IMR-90 (cell line): ENCODE data around the gene CYP17A1. TPM values are rescaled to one million over a fixed set of nuclear protein-coding genes. Genes with fewer than 3 reads are reported as not detected.

Experiments used
- ATAC-seq: fragments of 200-7000 bp; cut with Tn5 transposase; 2 replicates; pipeline ENCODE4 v1.9.1; 2020; ENCODE audit warnings: low read depth, mild to moderate bottlenecking, moderate library complexity
- BruUV-seq: library from RNA; stranded (reverse); fragments of 400-500 nt; replicated peaks from 2 replicates; lab custom pipeline; 2021; lab: Mats Ljungman, UMichigan
- CTCF ChIA-PET: fragments of 300-600 bp; formaldehyde crosslinking; extraction: SDS; loops from one replicate; lab custom pipeline; 2021; ENCODE audit warnings: antibody characterized with exemption; lab: Yijun Ruan, JAX
- POLR2A ChIA-PET: fragments of 300-600 bp; sonication (Branson Sonifier 250); formaldehyde crosslinking; loops from one replicate; lab custom pipeline; 2022; ENCODE audit warnings: antibody characterized with exemption; ENCODE audit not compliant: unreplicated experiment; lab: Charles Lee
- DNase-seq: peaks from one replicate; pipeline ENCODE4 v3.0.0; 2013
- H2AFZ ChIP-seq: replicated peaks from 2 replicates; pipeline ENCODE3; 2013; ENCODE audit warnings: low read length, mild to moderate bottlenecking; ENCODE audit not compliant: poor library complexity
- H2AK5ac ChIP-seq: 2 replicates; pipeline ENCODE4 v1.6.1; 2013; ENCODE audit warnings: low read depth, low read length, inconsistent platforms
- H2AK9ac ChIP-seq: replicated peaks from 2 replicates; pipeline ENCODE3; 2013; ENCODE audit warnings: mild to moderate bottlenecking, low read depth, low read length, moderate library complexity; ENCODE audit not compliant: poor library complexity
- H2BK120ac ChIP-seq: 2 replicates; pipeline ENCODE4 v1.6.1; 2013; ENCODE audit warnings: low read depth, low read length, inconsistent platforms
- H2BK15ac ChIP-seq: 3 replicates; pipeline ENCODE4 v1.6.1; 2013; ENCODE audit warnings: low read depth, low read length, inconsistent platforms
- H2BK20ac ChIP-seq: 2 replicates; pipeline ENCODE4 v1.6.1; 2013; ENCODE audit warnings: low read depth, mild to moderate bottlenecking, inconsistent platforms, low read length, moderate library complexity
- H2BK5ac ChIP-seq: 2 replicates; pipeline ENCODE4 v1.6.1; 2013; ENCODE audit warnings: mild to moderate bottlenecking, low read depth, low read length, inconsistent platforms; ENCODE audit not compliant: poor library complexity, severe bottlenecking
- H3K14ac ChIP-seq: replicated peaks from 2 replicates; pipeline ENCODE4 v1.6.1; 2013; ENCODE audit warnings: low read depth, low read length, inconsistent platforms
- H3K18ac ChIP-seq: 2 replicates; pipeline ENCODE4 v1.6.1; 2013; ENCODE audit warnings: low read depth, low read length, control low read depth
- H3K23ac ChIP-seq: 2 replicates; pipeline ENCODE4 v1.6.1; 2013; ENCODE audit warnings: low read depth, low read length, inconsistent platforms
- H3K27ac ChIP-seq: 2 replicates; pipeline ENCODE4 v1.5.1; 2013; ENCODE audit warnings: mild to moderate bottlenecking, control low read depth, low read length; ENCODE audit not compliant: insufficient read depth
- H3K27me3 ChIP-seq: 2 replicates; pipeline ENCODE4 v1.6.1; 2013; ENCODE audit warnings: low read length; ENCODE audit not compliant: control insufficient read depth, insufficient read depth
- H3K36me3 ChIP-seq: 2 replicates; pipeline ENCODE4 v1.6.1; 2013; ENCODE audit warnings: low read length, mixed read lengths; ENCODE audit not compliant: control insufficient read depth, insufficient read depth
- H3K4ac ChIP-seq: 2 replicates; pipeline ENCODE4 v1.6.1; 2013; ENCODE audit warnings: low read depth, low read length, inconsistent platforms
- H3K4me1 ChIP-seq: 2 replicates; pipeline ENCODE4 v1.6.1; 2013; ENCODE audit warnings: low read length, mixed read lengths; ENCODE audit not compliant: control insufficient read depth, insufficient read depth
- H3K4me2 ChIP-seq: 2 replicates; pipeline ENCODE4 v1.6.1; 2013; ENCODE audit warnings: low read depth, mild to moderate bottlenecking, control low read depth, low read length, moderate library complexity
- H3K4me3 ChIP-seq: 2 replicates; pipeline ENCODE4 v1.5.1; 2013; ENCODE audit warnings: low read depth, mild to moderate bottlenecking, control low read depth, low read length, moderate library complexity; ENCODE audit not compliant: insufficient read depth
- H3K56ac ChIP-seq: 2 replicates; pipeline ENCODE4 v1.6.1; 2013; ENCODE audit warnings: low read length, inconsistent platforms; ENCODE audit not compliant: insufficient read depth; ENCODE audit errors: extremely low read depth
- H3K79me1 ChIP-seq, 2 experiments: 2 replicates each; pipeline ENCODE4 v1.6.1; 2013; ENCODE audit warnings: low read length in 2 of 2, inconsistent platforms in 1 of 2, low read depth in 1 of 2
- H3K9ac ChIP-seq: 2 replicates; pipeline ENCODE4 v1.6.1; 2013; ENCODE audit warnings: low read depth, low read length, control low read depth
- H3K9me1 ChIP-seq: 2 replicates; pipeline ENCODE4 v1.6.1; 2013; ENCODE audit warnings: low read length, inconsistent platforms; ENCODE audit not compliant: insufficient read depth
- H3K9me3 ChIP-seq: 2 replicates; pipeline ENCODE4 v1.6.1; 2013; ENCODE audit warnings: low read length; ENCODE audit not compliant: control insufficient read depth, insufficient read depth
- H4K20me1 ChIP-seq: 2 replicates; pipeline ENCODE4 v1.6.1; 2013; ENCODE audit warnings: low read length, inconsistent platforms; ENCODE audit not compliant: insufficient read depth
- H4K5ac ChIP-seq: 2 replicates; pipeline ENCODE4 v1.6.1; 2013; ENCODE audit warnings: mild to moderate bottlenecking, low read depth, low read length, control low read depth
- H4K8ac ChIP-seq, 2 experiments: 2 replicates each; pipeline ENCODE4 v1.6.1; 2013; ENCODE audit warnings: low read depth in 2 of 2, low read length in 2 of 2, control low read depth in 1 of 2, inconsistent platforms in 1 of 2
- H4K91ac ChIP-seq: 2 replicates; pipeline ENCODE4 v1.6.1; 2013; ENCODE audit warnings: low read depth, low read length, inconsistent platforms; ENCODE audit not compliant: insufficient read depth
- CEBPB ChIP-seq: IDR thresholded peaks from 2 replicates; pipeline ENCODE4 v1.6.1; 2012; ENCODE audit warnings: low read depth, low read length, improper control_type of control experiment
- RCOR1 ChIP-seq: IDR thresholded peaks from 2 replicates; pipeline ENCODE4 v1.6.1; 2012; ENCODE audit warnings: mild to moderate bottlenecking, low read length, improper control_type of control experiment; ENCODE audit not compliant: insufficient replicate concordance
- WGBS, 2 experiments: methylation state at CpG; one replicate each; pipeline versions ENCODE4 v1.1.5 to v1.1.7; 2013; ENCODE audit warnings: missing lambda C conversion rate in 2 of 2; ENCODE audit not compliant: insufficient read length in 1 of 2; ENCODE audit errors: extremely low coverage in 2 of 2; 5-methylcytosine and 5-hydroxymethylcytosine counted together
- dilution Hi-C: fragments of 300-500 bp; cut with HindIII; formaldehyde crosslinking; loops from one replicate; pipeline ENCODE4 v1.14.3; 2018; ENCODE audit warnings: low sequenced_read_pairs; ENCODE audit not compliant: unreplicated experiment
- in situ Hi-C: fragments of 300-500 bp; cut with MboI; formaldehyde crosslinking; loops from 3 replicates; pipeline ENCODE4 v1.14.3; 2019; ENCODE audit warnings: low sequenced_read_pairs, inconsistent platforms, mixed read lengths
- intact Hi-C: fragments of 100-400 bp; cut with micrococcal nuclease; formaldehyde crosslinking; loops from 2 replicates; pipeline ENCODE4 v1.10.0; 2022
- polyA plus RNA-seq, 3 experiments: library from polyadenylated mRNA; depleted of rRNA; stranded (reverse); fragments of >200 nt; gene quantifications; 2 replicates each; pipeline ENCODE4 v1.2.3, GENCODE V29; 2012; ENCODE audit warnings: low replicate concordance in 1 of 3
- total RNA-seq: library from RNA; depleted of rRNA; stranded (reverse); fragments of >200 nt; gene quantifications from 2 replicates; pipeline ENCODE4 v1.2.3, GENCODE V29; 2012

Gene CYP17A1
- total and polyA plus RNA-seq, 2 of the 4 experiments (the other 2 are of a cell fraction), result not detected

DNA sequence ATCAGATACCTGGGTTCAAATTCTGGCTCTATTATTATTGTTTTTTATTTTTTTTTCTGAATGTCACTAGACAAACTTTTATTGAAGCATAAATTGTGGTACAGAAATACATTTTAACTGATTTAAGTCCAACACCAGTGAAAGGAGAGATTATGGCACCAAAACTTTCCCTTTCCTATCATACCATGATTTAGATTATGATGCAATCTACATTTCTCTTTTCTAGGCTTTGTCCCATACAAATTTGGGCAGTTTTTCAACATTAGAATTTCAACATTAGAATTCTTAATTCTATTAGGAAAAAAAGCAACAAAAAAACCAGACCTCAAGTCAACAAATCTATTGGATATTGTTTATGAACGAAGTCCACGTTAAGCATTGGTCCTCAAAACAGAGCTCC is 43.0 kb upstream of the CYP17A1 start:
- Histone ChIP-seq H4K20me1 (no peaks in the 10 kb centered on the region), H2AK9ac (no peak overlapping the region), H4K5ac (no peak overlapping the region), H2BK5ac (no peak overlapping the region), H3K9me1 (no peaks in the 10 kb centered on the region), H2BK15ac (no peak overlapping the region), H3K4me2 (no peak overlapping the region), H3K56ac (no peak overlapping the region), H3K9me3 (no peaks in the 10 kb centered on the region), H3K4me1 (no peaks in the 10 kb centered on the region), H3K9ac (no peak overlapping the region), H4K91ac (no peak overlapping the region), H2AFZ (no peak overlapping the region), H3K27ac (no peak overlapping the region), H3K79me1 (no peaks in the 10 kb centered on the region), H2BK20ac (no peak overlapping the region), H2AK5ac (no peak overlapping the region), H3K4me3 (no peak overlapping the region), H4K8ac (no peak overlapping the region), H3K4ac (no peak overlapping the region), H3K14ac (no peak overlapping the region), H3K18ac (no peak overlapping the region), H3K27me3 (no peaks in the 10 kb centered on the region), H3K23ac (no peak overlapping the region), H2BK120ac (no peak overlapping the region), H3K36me3 (no peaks in the 10 kb centered on the region)
- ATAC-seq (no peak), DNase-seq (no peak)
- in situ Hi-C loops, result no loop called here
- no CpG with 5 or more reads among the region's 2 CpGs for whole genome bisulfite sequencing, 2 experiments
- dilution Hi-C loops, result no loop called here
- BruUV-seq, result no TSS peak
- intact Hi-C loops, result no loop called here
- ChIA-PET POLR2A (no interaction called here), CTCF (no interaction called here)
- no peak for TF ChIP-seq RCOR1
- peak; percentile 70 for TF ChIP-seq CEBPB
